RWPE2 (cell line): ENCODE results near the gene FRMPD1.

Source experiments
- ATAC-seq: fragments of 200-7000 bp; cut with Tn5 transposase; 3 replicates; pipeline ENCODE4 v1.9.1; 2021; ENCODE audit warnings: low read depth
- DNase-seq: peaks from one replicate; pipeline ENCODE4 v3.0.0-alpha.2; 2020; ENCODE audit warnings: low spot score
- H3K27ac ChIP-seq: fragments of 450-650 bp; 2 replicates; pipeline ENCODE4 v1.5.1; 2017; ENCODE audit warnings: mild to moderate bottlenecking; ENCODE audit not compliant: poor library complexity, severe bottlenecking
- H3K27me3 ChIP-seq: fragments of 250-450 bp; sonication (Bioruptor Pico); 2 replicates; pipeline ENCODE4 v1.5.1; 2021; ENCODE audit warnings: mild to moderate bottlenecking, moderate library complexity; ENCODE audit not compliant: insufficient read depth, poor library complexity, severe bottlenecking
- H3K36me3 ChIP-seq: fragments of 250-450 bp; sonication (Bioruptor Pico); 2 replicates; pipeline ENCODE4 v1.5.1; 2020; ENCODE audit warnings: low read depth, mild to moderate bottlenecking, moderate library complexity
- H3K4me1 ChIP-seq: fragments of 250-450 bp; sonication (Bioruptor Pico); 2 replicates; pipeline ENCODE4 v1.5.1; 2021; ENCODE audit warnings: mild to moderate bottlenecking, moderate library complexity; ENCODE audit not compliant: insufficient read depth, poor library complexity, severe bottlenecking
- H3K4me3 ChIP-seq: fragments of 250-450 bp; sonication (Bioruptor Pico); 2 replicates; pipeline ENCODE4 v1.5.1; 2021; ENCODE audit warnings: mild to moderate bottlenecking, moderate library complexity; ENCODE audit not compliant: severe bottlenecking
- H3K9me3 ChIP-seq: fragments of 250-450 bp; sonication (Bioruptor Pico); 2 replicates; pipeline ENCODE4 v1.5.1; 2021; ENCODE audit warnings: mild to moderate bottlenecking, moderate library complexity; ENCODE audit not compliant: severe bottlenecking
- CTCF ChIP-seq: fragments of 450-650 bp; IDR thresholded peaks from one replicate; pipeline ENCODE4 v1.5.1; 2017; ENCODE audit warnings: mild to moderate bottlenecking, moderate library complexity; ENCODE audit not compliant: poor library complexity, severe bottlenecking

FRMPD1 gene

GRCh38 chr9:37729499-37729898 lies 78.7 kb downstream of the FRMPD1 start:
- Histone ChIP-seq H3K4me3 (no peak overlapping the region), H3K27me3 (no peaks in the 10 kb centered on the region), H3K4me1 (peaks cover 17% of the 10 kb centered on the region), H3K36me3 (no peaks in the 10 kb centered on the region), H3K9me3 (no peaks in the 10 kb centered on the region), H3K27ac (peak overlapping the region; percentile 62)
- no peak for TF ChIP-seq CTCF
- peak; percentile 94 for ATAC-seq
- DNase-seq: peak; percentile 80

GRCh38 chr9:37730256-37730655 lies 79.5 kb downstream of the FRMPD1 start:
- ATAC-seq (peak; percentile 65), DNase-seq (no peak)
- Histone ChIP-seq H3K4me1 (peaks cover 17% of the 10 kb centered on the region), H3K4me3 (no peak overlapping the region), H3K27me3 (no peaks in the 10 kb centered on the region), H3K9me3 (no peaks in the 10 kb centered on the region), H3K36me3 (no peaks in the 10 kb centered on the region), H3K27ac (peak overlapping the region; percentile 62)
- no peak for TF ChIP-seq CTCF

- Histone ChIP-seq H3K27ac (peak overlapping the region; percentile 62), H3K27me3 (no peaks in the 10 kb centered on the region), H3K4me1 (peaks cover 17% of the 10 kb centered on the region), H3K36me3 (no peaks in the 10 kb centered on the region), H3K9me3 (no peaks in the 10 kb centered on the region), H3K4me3 (no peak overlapping the region)
- no peak for TF ChIP-seq CTCF
- no peak for ATAC-seq
- DNase-seq: no peak
These were observed 80.1 kb downstream of the FRMPD1 start for GRCh38 chr9:37730839-37731238.

- H3K9me3 ChIP-seq: no peaks in the 10 kb centered on the region
- no peak for TF ChIP-seq CTCF
- H3K4me1 ChIP-seq: peaks cover 17% of the 10 kb centered on the region
- ATAC-seq (no peak), DNase-seq (no peak)
- H3K27me3 ChIP-seq: no peaks in the 10 kb centered on the region
- no peak overlapping the region for H3K27ac ChIP-seq
- no peak overlapping the region for H3K4me3 ChIP-seq
- no peaks in the 10 kb centered on the region for H3K36me3 ChIP-seq
These were observed 81.5 kb downstream of the FRMPD1 start for GRCh38 chr9:37732086-37732741.

- Histone ChIP-seq H3K4me1 (peaks cover 17% of the 10 kb centered on the region), H3K9me3 (no peaks in the 10 kb centered on the region), H3K36me3 (no peaks in the 10 kb centered on the region), H3K4me3 (no peak overlapping the region), H3K27ac (no peak overlapping the region), H3K27me3 (no peaks in the 10 kb centered on the region)
- ATAC-seq (no peak), DNase-seq (no peak)
- no peak for TF ChIP-seq CTCF
These were observed 82.2 kb downstream of the FRMPD1 start for GRCh38 chr9:37732952-37733351.
